HEK293 (cell line): ENCODE data around the gene MAML3.

Experiments
- CTCF ChIP-seq: fragments of 450-650 bp; formaldehyde crosslinking; IDR thresholded peaks from 2 replicates; pipeline ENCODE4 v1.5.1; 2016; ENCODE audit warnings: missing biosample characterization, missing genetic modification characterization
- MZF1 ChIP-seq: fragments of 450-650 bp; formaldehyde crosslinking; IDR thresholded peaks from 2 replicates; pipeline ENCODE4 v1.5.1; 2017; ENCODE audit warnings: missing biosample characterization, missing genetic modification characterization, borderline replicate concordance
- ZBTB17 ChIP-seq: fragments of 450-650 bp; formaldehyde crosslinking; IDR thresholded peaks from 2 replicates; pipeline ENCODE4 v1.5.1; 2016; ENCODE audit warnings: missing biosample characterization, missing genetic modification characterization
- ZFP3 ChIP-seq: fragments of 450-650 bp; formaldehyde crosslinking; IDR thresholded peaks from 2 replicates; pipeline ENCODE4 v1.5.1; 2016; ENCODE audit warnings: low read depth, missing biosample characterization, missing genetic modification characterization
- ZFP41 ChIP-seq: fragments of 450-650 bp; formaldehyde crosslinking; IDR thresholded peaks from 2 replicates; pipeline ENCODE4 v1.5.1; 2016; ENCODE audit warnings: missing biosample characterization, missing genetic modification characterization, borderline replicate concordance
- ZNF26 ChIP-seq: fragments of 450-650 bp; formaldehyde crosslinking; IDR thresholded peaks from 2 replicates; pipeline ENCODE4 v1.5.1; 2016; ENCODE audit warnings: missing biosample characterization, missing genetic modification characterization
- ZNF426 ChIP-seq: fragments of 450-650 bp; formaldehyde crosslinking; IDR thresholded peaks from 2 replicates; pipeline ENCODE4 v1.5.1; 2017; ENCODE audit warnings: missing biosample characterization, missing genetic modification characterization, mild to moderate bottlenecking, inconsistent platforms, moderate library complexity
- ZNF513 ChIP-seq: fragments of 450-650 bp; IDR thresholded peaks from 2 replicates; pipeline ENCODE4 v1.5.1; 2018; ENCODE audit warnings: missing biosample characterization, missing genetic modification characterization
- ZNF621 ChIP-seq: fragments of 450-650 bp; formaldehyde crosslinking; IDR thresholded peaks from 2 replicates; pipeline ENCODE4 v1.5.1; 2017; ENCODE audit warnings: missing biosample characterization, missing genetic modification characterization
- ZNF660 ChIP-seq: fragments of 450-650 bp; IDR thresholded peaks from 2 replicates; pipeline ENCODE4 v1.5.1; 2018; ENCODE audit warnings: missing biosample characterization, mild to moderate bottlenecking, missing genetic modification characterization
- TF ChIP-seq, protein P1 (sequence below): fragments of 450-650 bp; formaldehyde crosslinking; IDR thresholded peaks from 2 replicates; pipeline ENCODE4 v1.5.1; 2016; ENCODE audit warnings: missing biosample characterization, missing genetic modification characterization

DNA sequence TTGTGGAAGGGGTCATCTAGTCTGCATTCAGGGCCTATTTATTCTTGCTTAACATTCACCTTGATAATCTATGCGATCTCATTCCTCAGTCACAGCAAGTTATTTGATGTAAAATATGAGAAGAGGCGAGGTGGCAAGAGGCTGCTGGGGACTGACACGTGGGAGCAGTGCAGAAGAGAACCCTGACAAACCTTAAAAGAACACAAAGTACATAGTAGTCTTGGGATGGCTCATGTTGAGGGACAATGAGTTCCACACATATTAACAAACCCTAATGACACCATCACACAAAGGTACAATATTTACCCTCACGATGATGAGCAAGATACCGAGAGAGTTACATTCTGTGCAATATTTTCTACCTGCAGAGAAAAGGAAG is 57.5 kb downstream of the MAML3 start:
- TF ChIP-seq, protein P1, sequence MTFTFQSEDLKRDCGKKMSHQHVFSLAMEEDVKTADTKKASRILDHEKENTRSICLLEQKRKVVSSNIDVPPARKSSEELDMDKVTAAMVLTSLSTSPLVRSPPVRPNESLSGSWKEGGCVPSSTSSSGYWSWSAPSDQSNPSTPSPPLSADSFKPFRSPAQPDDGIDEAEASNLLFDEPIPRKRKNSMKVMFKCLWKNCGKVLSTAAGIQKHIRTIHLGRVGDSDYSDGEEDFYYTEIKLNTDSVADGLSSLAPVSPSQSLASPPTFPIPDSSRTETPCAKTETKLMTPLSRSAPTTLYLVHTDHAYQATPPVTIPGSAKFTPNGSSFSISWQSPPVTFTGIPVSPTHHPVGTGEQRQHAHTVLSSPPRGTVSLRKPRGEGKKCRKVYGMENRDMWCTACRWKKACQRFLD (tag by site-specific recombination), result no peak
- TF ChIP-seq CTCF (tag by site-specific recombination) (no peak), ZNF426 (no peak), ZFP3 (tag by site-specific recombination) (no peak), ZBTB17 (tag by site-specific recombination) (no peak), ZNF26 (tag by site-specific recombination) (no peak), ZFP41 (tag by site-specific recombination) (no peak), MZF1 (tag by site-specific recombination) (no peak), ZNF660 (tag by site-specific recombination) (no peak), ZNF513 (no peak), ZNF621 (tag by site-specific recombination) (no peak)
